GM12864 (cell line): ENCODE results near the gene MYL6B.

Source experiments
- DNase-seq: peaks from one replicate; pipeline ENCODE4 v3.0.0-alpha.2; 2011; ENCODE audit warnings: low read depth
- H3K4me3 ChIP-seq: 2 replicates; pipeline ENCODE4 v1.5.1; 2011; ENCODE audit warnings: mild to moderate bottlenecking, low read depth, low read length, control low read depth
- TF ChIP-seq, protein P1 (sequence below): IDR thresholded peaks from 2 replicates; pipeline ENCODE4 v1.5.1; 2011; ENCODE audit warnings: low read depth, mild to moderate bottlenecking, moderate library complexity, low read length, control low read depth, inconsistent platforms; ENCODE audit errors: missing control alignments

The MYL6B gene

GRCh38 chr12:56152132-56152755 lies at the start of gene MYL6B:
Gene MYL6B (plus strand): TSS chr12:56152587. CDS start chr12:56153919, 1,332 bp downstream.
- peak; percentile 74 for DNase-seq
- TF ChIP-seq, protein P1, sequence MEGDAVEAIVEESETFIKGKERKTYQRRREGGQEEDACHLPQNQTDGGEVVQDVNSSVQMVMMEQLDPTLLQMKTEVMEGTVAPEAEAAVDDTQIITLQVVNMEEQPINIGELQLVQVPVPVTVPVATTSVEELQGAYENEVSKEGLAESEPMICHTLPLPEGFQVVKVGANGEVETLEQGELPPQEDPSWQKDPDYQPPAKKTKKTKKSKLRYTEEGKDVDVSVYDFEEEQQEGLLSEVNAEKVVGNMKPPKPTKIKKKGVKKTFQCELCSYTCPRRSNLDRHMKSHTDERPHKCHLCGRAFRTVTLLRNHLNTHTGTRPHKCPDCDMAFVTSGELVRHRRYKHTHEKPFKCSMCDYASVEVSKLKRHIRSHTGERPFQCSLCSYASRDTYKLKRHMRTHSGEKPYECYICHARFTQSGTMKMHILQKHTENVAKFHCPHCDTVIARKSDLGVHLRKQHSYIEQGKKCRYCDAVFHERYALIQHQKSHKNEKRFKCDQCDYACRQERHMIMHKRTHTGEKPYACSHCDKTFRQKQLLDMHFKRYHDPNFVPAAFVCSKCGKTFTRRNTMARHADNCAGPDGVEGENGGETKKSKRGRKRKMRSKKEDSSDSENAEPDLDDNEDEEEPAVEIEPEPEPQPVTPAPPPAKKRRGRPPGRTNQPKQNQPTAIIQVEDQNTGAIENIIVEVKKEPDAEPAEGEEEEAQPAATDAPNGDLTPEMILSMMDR, result no peak

GRCh38 chr12:56102683-56103065 lies 49.7 kb upstream of the MYL6B start:
- no peak for DNase-seq
- TF ChIP-seq, protein P1, result no peak

More at GRCh38 chr12:56152132-56152755, at the start of gene MYL6B:
- peak within 1 kb of the TSS; percentile 74 for H3K4me3 ChIP-seq

DNA sequence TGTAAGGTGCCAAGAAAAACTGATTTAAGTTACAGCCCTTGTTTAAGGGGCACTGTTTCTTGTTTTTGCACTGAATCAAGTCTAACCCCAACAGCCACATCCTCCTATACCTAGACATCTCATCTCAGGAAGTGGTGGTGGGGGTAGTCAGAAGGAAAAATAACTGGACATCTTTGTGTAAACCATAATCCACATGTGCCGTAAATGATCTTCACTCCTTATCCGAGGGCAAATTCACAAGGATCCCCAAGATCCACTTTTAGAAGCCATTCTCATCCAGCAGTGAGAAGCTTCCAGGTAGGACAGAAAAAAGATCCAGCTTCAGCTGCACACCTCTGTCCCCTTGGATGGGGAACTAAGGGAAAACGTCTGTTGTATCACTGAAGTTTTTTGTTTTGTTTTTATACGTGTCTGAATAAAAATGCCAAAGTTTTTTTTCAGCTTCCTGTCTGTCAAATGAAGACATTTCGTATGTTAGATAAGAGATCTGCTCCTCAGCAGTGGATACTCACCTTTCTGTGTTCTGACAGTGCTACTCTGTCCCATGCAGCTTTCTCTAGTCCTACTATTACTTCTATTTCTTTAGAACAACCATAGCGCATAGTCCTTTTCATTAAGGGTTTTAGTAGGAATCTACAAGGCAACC lies 49.2 kb upstream of the MYL6B start:
- TF ChIP-seq, protein P1, result no peak
- DNase-seq, result no peak
- H3K4me3 ChIP-seq, result peak overlapping the region; percentile 99; the same call in 1 of the 2 replicates

More at GRCh38 chr12:56102683-56103065, 49.7 kb upstream of the MYL6B start:
- H3K4me3 ChIP-seq, result no peak overlapping the region

DNA sequence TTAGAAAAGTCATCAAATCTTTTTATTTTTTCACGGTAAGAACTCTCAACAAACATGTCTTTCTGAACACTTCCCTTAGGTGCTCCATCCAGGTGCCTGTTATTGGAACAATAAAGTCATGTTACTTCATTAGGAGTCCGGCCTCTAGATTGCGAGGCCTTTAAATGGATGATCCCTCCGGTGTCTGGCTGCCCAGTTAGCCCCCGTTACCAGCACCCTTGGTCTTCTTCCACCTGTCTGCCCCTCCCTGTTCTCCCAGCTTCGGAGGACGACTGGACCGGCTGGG lies 48.6 kb upstream of the MYL6B start:
- peak overlapping the region; percentile 99 for H3K4me3 ChIP-seq
- DNase-seq, result no peak
- TF ChIP-seq, protein P1, result no peak

GRCh38 chr12:56104109-56104814 lies 48.1 kb upstream of the MYL6B start, which contains the start of gene PA2G4:
Gene PA2G4 (plus strand): TSS chr12:56104559. CDS start chr12:56104738, 179 bp downstream.
- peak within 1 kb of the TSS; percentile 99 for H3K4me3 ChIP-seq
- TF ChIP-seq, protein P1, result no peak
- peak; percentile 97 for DNase-seq

GRCh38 chr12:56104815-56105608 lies 47.4 kb upstream of the MYL6B start:
- H3K4me3 ChIP-seq, result peak overlapping the region; percentile 99
- TF ChIP-seq, protein P1, result no peak
- no peak for DNase-seq
